Fibroblast of mammary gland (primary cell): ENCODE results near the gene SPEM2.
A peak's percentile ranks its signal among the peaks of the same experiment; 100 is the strongest.
"Not testable (repeated sequence)": the region's sequence is repeated elsewhere in the genome, so short reads cannot be mapped to it uniquely, and the experiment has no call there.

ENCODE experiments used
- DNase-seq: peaks from one replicate; pipeline ENCODE4 v3.0.0-alpha.2; 2010; ENCODE audit warnings: low read depth
- H3K4me3 ChIP-seq: 2 replicates; pipeline ENCODE4 v1.5.1; 2011; ENCODE audit warnings: low read depth, mild to moderate bottlenecking, low read length, moderate library complexity; ENCODE audit not compliant: control insufficient read depth
- TF ChIP-seq, protein P1 (sequence below): conservative IDR thresholded peaks from 2 replicates; pipeline ENCODE4 v1.5.1; 2011; ENCODE audit warnings: low read depth, low read length, inconsistent platforms; ENCODE audit not compliant: control insufficient read depth, insufficient read depth

Gene SPEM2

DNA sequence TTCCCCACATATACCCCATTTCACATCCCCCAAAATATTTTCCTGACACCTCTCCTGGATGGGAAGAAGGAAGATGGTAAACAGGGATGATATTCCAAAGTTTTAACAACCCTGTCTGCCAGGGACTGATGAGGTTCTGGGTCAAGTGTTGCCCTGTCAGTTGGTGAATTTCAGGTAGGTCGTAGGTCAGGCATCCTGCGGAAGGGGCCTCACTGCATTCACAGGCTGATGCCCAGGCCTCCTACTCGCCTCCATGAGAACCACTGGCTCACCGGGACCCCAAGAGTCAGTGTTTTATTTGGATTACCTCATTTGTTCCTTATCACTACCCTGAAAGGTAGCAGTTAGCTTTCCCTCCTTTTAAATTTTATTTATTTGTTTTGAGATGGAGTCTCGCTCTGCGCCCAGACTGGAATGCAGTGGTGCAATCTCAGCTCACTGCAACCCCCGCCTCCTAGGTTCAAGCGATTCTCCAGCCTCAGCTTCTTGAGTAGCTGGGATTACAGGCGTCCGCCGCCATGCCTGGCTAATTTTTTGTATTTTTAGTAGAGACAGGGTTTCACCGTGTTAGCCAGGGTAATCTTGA, 43.5 kb downstream of the SPEM2 start:
- TF ChIP-seq, protein P1, sequence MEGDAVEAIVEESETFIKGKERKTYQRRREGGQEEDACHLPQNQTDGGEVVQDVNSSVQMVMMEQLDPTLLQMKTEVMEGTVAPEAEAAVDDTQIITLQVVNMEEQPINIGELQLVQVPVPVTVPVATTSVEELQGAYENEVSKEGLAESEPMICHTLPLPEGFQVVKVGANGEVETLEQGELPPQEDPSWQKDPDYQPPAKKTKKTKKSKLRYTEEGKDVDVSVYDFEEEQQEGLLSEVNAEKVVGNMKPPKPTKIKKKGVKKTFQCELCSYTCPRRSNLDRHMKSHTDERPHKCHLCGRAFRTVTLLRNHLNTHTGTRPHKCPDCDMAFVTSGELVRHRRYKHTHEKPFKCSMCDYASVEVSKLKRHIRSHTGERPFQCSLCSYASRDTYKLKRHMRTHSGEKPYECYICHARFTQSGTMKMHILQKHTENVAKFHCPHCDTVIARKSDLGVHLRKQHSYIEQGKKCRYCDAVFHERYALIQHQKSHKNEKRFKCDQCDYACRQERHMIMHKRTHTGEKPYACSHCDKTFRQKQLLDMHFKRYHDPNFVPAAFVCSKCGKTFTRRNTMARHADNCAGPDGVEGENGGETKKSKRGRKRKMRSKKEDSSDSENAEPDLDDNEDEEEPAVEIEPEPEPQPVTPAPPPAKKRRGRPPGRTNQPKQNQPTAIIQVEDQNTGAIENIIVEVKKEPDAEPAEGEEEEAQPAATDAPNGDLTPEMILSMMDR: no peak
- no peak overlapping the region for H3K4me3 ChIP-seq
- DNase-seq: no peak

DNA sequence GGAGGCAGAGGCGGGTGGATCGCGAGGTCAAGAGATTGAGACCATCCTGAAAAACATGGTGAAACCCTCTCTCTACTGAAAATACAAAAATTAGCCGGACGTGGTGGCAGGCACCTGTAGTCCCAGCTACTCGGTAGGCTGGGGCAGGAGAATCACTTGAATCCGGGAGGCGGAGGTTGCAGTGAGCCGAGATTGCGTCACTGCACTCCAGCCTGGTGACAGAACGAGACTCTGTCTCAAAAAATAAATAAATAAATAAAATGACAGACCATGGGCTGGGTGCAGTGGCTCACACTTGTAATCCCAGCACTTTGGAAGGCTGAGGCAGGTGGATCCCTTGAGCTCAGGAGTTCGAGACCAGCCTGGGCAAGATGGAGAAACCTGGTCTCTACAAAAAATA, 44.4 kb downstream of the SPEM2 start:
- H3K4me3 ChIP-seq, DNase-seq: not testable (repeated sequence)

DNA sequence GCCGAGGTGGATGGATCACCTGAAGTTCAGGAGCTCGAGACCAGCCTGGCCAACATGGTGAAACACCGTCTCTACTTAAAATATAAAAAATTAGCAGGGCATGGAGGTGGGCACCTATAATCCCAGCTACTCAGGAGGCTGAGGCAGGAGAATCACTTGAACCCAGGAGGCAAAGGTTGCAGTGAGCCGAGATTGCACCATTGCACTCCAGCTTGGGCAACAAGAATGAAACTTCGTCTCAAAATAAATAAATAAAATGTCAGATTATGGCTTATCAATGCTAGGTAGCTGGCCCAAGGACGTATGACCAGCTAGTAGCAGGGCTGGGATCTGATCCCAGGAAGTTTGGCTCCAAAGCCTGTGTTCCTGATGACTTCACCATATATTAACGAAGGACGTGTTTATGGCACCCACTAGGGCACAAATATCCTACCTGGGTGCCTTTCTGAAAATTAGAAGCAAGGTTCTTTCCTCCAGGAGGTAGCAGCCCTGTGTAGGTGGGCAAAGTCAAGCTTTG, 45.1 kb downstream of the SPEM2 start:
- not testable (repeated sequence) for DNase-seq, H3K4me3 ChIP-seq

DNA sequence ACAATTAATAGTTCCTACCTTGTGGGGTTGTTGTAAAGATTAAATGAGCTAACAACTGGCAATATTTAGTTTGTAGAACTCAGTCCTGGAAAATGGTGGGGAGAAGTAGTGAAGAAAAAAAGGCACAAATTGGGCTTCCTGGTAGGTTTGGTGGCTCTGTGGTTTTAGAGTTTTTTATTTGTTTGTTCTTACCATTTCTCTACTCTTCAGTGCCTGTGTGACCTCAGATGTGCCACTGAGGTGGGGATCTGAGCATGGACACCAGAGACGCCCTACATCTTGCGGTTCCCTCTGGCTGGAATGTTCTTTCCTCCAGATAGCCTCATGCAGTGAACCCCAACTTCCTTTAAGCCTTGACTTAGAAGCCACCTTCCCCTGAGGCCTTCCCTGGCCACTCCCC, 46.3 kb downstream of the SPEM2 start:
- TF ChIP-seq, protein P1: no peak
- no peak for DNase-seq

DNA sequence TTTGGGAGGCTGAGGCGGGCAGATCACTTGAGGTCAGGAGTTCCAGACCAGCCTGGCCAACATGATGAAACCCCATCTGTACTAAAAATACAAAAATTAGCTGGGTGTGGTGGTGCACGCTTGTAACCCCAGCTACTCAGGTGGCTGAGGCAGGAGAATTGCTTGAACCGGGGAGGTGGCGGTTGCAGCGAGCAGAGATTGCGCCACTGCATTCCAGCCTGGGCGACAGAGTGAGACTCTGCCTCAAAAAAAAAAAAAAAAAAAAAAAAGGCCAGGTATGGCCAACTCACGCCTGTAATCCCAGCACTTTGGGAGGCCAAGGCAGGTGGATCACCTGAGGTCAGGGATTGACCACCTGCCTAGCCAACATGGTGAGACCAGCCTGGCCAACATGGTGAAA, 49.4 kb downstream of the SPEM2 start:
- not testable (repeated sequence) for DNase-seq, H3K4me3 ChIP-seq

More for the DNA sequence above, 46.3 kb downstream of the SPEM2 start:
- no peak overlapping the region for H3K4me3 ChIP-seq

DNA sequence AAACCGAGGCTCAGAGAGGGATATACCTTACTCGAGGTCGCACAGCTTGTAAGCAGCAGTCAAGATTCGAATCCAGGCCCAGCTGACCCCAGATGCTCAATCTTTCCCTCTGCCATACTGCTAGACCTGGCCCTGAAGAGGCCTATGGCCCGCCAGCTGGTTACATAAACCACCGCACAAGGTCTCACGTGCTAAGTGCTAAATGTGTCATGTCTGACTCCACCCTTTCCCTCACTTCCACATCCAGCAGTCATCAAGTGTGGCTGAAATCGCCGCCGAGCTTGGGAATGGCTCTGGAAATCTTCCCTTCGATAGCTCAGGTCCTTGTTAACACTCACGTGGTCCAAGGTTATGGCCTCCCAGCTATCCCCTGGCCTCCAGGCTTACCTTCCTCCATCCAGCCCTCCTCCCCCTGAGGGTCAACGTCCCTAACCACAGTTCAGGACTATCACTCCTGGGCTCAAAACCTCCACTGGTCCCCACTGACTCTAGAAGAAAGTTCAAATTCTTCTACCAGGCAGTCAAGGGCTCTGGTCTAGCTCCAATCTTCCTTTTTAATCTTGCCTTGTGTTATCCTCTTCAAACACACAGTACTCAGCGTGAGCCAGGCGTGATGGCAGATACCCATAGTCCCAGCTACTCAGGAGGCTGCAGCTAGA, 50.5 kb downstream of the SPEM2 start:
- H3K4me3 ChIP-seq: no peak overlapping the region
- TF ChIP-seq, protein P1: no peak
- DNase-seq: peak; percentile 74

DNA sequence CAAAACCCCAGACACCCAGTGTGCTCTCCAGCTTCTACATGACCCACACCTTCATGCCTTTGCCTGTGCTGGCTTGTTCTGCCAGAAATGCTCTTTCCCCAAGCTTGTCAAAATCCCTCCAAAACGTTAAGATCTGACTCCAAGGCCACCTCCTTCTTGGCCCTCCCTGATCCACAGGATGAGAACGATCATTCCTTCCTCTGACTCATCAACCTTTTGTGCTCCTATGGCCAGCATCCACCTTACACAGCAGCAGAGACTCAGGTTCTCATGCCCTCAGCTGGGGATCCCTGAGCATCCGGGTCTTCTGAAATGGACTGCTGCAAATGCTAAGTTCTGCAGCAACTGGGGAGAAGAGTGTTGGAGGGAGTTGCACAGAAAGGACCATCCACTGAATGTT, 51.1 kb downstream of the SPEM2 start:
- H3K4me3 ChIP-seq: no peak overlapping the region
- DNase-seq: peak; percentile 66
- TF ChIP-seq, protein P1: no peak

DNA sequence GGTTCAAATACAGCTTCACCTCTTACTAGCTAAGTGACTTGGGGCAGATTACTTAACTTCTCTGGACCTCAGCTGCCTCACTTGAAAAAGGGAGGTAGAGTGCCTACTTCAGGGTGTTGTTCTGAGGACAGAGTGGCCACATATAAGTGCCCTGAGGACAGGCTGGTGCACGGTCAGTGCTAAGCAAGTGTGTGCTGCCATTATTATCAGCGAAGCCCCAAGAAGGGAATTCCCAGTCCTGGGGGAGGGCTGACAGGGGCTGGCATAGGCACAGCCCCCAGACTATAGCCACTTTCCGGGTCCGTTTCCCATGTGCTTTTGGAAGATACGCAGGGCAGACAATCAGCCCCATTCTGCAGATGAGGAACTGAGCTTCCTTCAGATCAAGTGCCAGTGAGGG, 51.5 kb downstream of the SPEM2 start:
- H3K4me3 ChIP-seq: no peak overlapping the region
- no peak for DNase-seq
- TF ChIP-seq, protein P1: no peak
